Activated CD4-positive, CD25-positive, alpha-beta regulatory T cell treated with anti-CD3 and anti-CD28 coated beads, Interleukin-2, amount 50 U/mL, for 16 hours (primary cell): ENCODE measurements around the gene RAB26.
A peak's percentile ranks its signal among the peaks of the same experiment; 100 is the strongest.

Experiments
- DNase-seq: peaks from one replicate; pipeline ENCODE4 v3.0.0-alpha.2; 2020; ENCODE audit warnings: low read depth, low spot score

The RAB26 gene

DNA sequence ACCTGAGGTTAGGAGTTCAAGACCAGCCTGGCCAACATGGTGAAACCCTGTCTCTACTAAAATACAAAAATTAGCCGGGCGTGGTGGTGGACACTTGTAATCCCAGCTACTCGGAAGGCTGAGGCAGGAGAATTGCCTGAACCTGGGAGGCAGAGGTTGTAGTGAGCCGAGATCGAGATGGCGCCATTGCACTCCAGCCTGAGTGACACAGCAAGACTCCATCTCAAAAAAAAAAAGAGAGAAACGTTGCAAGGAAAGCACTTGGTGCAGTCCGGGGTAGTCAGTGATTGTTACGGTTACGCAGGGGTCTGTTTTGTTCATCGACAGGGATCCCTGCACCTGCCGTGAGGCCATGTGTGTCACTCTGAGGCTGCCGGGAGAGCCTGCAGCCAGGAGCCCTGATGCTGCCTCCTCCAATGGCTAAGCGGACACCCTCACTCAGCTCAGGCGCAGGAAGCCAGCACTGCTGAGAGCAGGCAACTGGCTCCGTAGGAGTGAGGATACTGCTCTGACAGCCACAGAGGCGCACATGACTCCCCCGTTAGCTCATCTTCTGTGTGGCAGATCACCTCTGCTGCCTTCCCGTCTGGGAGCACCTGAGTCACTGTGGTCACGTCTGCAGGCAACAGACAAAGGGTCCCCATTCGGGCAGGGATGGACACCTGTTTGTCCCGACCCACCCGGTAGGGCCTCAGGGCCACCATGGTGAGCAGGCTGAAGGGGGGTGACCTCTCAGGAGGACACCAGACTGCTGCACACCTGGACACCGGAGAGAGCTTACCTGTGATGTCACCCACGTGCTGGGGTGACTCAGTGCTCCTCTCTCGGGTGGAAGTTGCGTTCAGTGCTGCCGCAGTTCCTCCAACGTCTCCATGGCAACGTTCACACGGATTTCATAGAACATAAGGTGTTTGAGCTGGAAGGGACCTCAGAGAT lies 5.2 kb upstream of the RAB26 start:
- DNase-seq: no peak

- no peak for DNase-seq
These were observed 4.4 kb upstream of the RAB26 start for GRCh38 chr16:2143878-2144485.

DNA sequence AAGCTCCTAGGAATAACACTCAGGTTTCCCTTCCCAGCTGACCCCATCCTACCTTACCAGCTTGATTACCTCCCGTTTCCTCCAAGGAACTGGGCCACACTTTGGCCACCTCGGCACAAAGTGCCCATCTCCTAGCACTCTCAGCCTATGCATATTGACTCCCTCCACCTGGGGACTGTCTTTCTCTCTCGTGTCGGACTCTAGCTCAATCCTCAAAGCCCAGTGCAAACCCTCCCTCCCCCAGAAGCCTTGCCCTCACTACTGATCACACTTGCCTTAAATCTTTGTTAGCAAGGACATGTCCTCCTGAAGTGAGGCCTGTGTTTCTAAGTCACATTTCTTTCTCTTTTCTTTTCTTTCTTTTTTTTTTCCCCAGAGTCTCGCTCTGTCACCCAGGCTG lies 2.6 kb upstream of the RAB26 start:
- no peak for DNase-seq

DNA sequence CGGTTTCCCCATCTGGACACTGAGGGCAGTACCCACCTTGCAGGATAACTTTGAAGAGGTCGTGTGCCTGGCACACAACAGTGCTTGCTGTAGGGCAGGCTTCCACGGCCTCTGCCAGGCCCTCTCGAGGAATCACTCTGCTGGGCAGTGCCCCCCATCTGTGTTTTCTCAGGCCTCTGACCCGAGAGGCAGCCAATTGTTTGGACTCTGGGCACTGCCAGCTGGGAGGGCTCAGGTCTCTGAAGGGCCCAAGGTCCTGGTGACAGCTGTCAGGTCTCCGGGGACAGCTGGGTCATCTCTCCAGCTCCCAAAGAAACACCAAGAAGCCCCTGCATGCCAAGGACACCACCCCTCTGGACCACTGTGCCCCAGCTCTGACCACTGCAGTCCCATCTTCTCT lies 1.0 kb upstream of the RAB26 start:
- no peak for DNase-seq

- no peak for DNase-seq
These were observed 547 bp downstream of the RAB26 start for GRCh38 chr16:2148714-2149629.

DNA sequence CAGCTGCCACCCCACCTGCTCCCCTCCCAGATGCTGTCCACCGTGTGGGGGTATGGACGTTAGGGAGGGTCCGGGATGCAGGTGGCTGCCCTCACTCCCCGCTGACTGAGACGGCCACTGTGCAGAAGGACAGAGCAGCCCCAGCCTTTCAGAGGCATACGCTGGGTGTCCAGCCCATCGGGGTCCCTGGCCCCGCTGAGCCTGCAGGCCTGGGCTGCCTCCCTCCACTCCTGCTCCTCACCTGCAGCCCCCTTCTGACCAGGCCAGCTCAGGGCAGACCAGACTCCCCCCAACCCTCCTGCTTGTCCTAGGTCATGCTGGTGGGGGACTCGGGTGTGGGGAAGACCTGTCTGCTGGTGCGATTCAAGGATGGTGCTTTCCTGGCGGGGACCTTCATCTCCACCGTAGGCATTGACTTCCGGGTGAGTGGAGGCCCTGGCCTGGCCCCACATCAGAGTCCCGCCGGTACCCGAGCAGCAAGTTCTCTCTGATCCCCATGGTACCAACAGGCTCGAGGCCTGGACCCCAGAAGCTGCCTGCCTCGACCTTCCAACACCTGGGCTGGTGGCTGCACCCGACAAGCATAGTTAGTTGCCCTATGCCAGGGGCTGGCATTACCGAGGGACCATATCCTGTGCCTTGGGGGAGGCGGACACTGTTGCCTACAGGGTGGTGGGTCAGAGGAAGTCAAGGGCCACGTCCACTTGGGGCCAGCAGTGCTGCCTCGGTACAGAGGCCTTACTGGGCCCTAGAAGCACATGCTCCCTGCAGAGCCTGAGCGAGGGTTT lies 1.4 kb downstream of the RAB26 start:
- DNase-seq: no peak

DNA sequence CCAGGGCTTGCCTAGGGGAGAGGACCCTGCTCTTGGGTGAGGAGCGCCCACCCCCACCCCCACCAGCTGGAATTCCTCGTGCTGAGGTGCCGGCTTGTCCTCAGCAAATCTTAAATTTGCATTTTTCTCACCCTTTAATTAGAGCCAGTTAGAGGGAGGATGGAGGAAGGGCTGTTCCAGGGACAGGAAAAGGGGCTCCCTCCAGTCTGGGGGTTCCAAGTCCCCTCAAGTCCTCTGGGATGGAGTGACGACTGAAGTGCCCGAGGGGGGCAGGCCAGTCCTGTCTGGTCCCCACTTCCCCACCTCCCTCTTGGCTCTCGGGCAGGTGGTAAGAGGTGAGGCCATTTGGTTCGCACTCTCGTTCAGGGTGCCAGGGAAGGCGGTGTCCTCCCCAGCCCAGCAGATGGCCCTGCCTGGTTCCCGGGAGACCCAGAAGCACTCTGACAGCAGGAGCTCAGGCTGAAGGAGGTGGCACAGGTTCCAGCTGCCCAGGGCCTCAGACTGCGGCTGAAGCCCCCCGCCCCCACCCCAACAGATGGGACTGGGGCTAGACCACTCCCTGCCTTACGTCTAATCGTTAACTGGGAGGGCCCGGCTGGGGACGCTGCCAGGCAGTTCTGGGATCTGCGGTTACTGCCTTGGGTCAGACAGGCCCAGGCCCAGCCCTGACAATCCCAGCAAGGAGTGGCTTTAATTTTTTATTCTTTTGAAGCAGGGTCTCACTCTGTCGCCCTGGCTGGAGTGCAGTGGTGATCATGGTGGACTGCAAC lies 2.2 kb downstream of the RAB26 start:
- no peak for DNase-seq

DNA sequence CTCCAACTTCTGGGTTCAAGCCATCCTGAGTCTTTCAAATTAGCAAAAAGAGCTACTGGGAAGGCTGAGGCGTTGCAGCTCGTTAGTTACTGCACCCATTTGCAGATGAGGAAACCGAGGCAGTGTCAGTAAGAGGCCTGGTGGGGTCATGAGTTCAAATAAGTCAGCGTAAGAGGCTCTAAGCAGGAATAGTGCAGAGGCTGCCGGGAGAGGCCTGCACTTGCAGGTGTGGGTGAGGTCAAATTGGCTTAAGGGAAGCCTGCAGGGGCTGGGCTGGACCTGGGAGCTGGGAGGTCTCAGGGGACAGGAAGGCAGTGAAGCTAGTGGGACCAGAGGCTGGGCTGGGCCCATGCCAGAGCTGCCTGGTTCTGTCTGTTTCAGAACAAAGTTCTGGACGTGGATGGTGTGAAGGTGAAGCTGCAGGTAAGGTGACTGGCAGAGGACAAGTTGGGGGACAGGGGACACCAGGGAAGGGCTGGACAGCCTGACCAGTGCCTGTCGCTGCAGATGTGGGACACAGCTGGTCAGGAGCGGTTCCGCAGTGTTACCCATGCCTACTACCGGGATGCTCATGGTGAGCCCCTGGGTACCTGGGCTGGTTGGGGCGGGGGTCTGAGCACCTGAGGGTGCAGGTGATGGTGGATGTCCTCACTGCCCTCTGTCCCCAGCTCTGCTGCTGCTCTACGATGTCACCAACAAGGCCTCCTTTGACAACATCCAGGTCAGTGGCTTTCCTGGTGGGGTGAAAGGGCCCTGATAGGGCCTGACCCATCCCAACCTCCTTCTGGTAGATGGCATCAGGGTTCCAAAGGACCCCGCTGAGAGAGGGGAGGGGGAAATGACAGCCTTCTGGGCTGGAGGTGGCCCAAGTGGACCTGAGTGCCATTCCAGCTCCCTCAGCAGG lies 3.0 kb downstream of the RAB26 start:
- DNase-seq: no peak

GRCh38 chr16:2152695-2153506 lies 4.5 kb downstream of the RAB26 start:
- no peak for DNase-seq

DNA sequence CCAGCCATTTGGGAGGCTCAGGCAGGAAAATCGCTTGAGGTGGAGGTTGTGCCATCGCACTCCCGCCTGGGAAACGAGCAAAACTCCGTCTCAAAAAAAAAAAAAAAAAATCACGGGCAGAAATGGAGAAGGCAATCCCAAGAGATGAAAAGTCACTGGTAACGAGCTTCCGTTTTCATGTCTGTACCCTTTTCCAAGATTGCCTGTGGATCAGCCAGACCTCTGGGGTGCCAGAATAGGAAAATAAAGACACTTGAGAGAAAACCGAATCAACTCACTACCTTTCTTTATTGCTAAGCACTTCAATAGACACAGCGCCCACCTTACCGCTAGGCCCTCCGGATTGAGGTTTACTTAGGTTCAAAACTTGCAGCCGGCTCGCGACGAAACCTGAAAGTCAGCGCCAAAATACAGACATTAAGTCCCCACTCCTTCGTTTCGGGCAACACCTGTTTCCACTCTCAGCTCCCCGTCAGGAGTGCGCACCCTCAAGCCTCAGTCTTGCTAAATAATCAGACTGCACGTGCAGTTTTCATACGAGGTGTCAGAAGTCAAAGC lies 6.2 kb downstream of the RAB26 start:
- DNase-seq: no peak

DNA sequence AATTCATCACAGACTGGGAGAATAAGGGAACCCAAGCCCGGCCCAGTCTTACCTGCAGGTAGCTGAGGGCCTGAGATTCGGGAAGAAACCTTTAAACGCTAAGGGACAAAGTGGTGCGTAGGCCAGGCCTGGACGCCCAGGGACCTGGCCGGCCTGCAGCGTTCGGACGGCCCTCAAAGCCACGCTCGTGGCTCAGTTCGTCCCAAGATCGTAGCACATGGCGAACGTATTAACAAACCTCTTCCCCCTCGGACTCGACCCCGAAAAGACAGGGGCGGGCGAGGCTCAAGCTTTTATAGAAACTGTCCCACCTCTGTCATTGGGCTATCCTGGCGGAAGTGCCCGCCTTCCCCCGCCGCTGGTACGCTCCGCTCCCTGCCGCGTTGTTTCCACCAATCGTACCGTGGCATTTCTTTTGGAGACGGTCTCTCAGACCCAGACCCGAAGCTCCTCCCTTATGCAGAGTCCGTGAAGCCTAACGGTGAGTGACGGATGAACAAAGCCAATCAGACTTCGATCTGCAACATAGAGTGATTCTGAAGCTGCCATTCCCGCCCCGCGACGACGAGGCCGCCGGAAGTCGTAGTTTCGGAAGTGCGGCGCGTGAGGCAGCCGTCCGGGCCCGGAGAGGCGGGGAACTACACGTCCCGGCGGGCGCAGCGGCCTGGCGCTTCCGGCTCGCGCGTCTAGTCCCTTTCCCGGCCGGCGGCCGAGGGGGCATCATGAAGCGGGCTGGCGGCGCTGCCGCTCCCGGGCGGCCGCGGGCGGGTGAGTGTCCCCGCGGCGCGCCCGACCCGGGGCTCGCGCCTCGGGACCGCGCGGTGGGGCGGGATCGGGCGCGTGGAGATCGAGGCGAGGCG lies 6.9 kb downstream of the RAB26 start, which contains the start of gene TRAF7:
TRAF7 (plus strand) TSS at position 692 of the 860 bp plus-strand sequence. CDS start 8,139 bp downstream, outside the sequence.
- DNase-seq: peak; percentile 96

- DNase-seq: no peak
These were observed 7.8 kb downstream of the RAB26 start for GRCh38 chr16:2155977-2156848.

GRCh38 chr16:2156849-2157224 lies 8.4 kb downstream of the RAB26 start:
- DNase-seq: no peak

DNA sequence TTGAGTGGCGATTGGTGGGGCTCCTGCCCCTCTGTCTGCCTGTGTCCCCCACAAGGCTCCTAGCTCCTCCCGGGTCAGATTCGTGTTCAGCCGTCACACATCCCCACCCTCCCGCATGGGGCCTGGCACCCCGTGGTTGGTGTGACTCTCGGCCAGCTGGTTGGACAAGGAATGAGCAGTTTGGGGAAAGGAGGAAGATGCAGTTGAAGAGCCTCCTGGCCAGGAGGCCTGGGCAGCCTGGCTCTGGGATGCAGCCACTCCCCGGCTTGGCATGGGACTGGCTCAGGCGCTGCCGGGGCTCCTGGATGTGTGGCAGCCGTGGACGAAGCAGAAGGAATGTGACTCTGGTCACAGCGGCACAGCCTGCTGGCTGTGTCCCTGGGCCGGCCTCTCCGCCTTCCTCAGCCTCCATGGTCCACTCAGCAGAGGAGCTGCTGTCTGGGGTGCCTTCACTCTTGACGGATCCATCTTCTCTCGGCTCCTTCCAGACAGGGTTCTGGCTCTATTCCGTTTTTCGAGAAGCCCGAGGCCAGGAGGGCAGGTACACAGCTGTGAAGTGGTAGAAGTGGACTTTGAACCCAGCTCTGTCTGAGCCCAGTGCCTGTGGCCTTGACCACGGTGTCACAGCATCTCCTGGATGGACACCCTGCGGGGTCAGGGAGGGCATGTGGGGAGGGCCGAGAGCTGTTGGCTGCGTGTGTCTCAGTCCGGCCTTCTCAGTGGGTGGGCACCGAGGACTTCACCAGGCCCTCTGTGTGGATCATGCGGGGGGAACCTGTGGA lies 9.2 kb downstream of the RAB26 start:
- DNase-seq: no peak

DNA sequence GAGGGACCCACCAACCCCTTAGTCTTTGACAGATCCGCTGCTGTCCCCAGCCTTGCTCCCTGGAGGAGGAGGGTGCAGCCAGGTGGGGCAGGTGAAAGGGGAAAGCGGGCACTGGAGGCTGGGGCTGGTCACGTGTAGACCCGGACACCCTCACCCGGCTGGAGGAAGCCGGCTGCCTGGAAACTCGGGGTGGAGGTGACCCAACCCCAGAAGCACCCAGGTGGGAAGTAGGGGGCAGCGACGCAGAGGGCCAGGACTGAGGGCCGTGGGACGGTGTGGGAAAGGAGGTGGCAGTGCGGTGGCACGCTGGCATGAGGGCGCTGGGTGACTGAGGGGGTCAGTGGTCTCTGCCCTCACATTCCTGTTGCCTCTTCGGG lies 9.8 kb downstream of the RAB26 start:
- DNase-seq: no peak
